ENCODE data around the gene TCF7L1.

Gene TCF7L1

GRCh38 chr2:85106489-85107180 is 26.6 kb upstream of the TCF7L1 start:
- TF ChIP-seq EP300 (IDR thresholded peaks at IDR 0.05; ENCODE audit: borderline replicate concordance) (no peak), CEBPB (IDR thresholded peaks at IDR 0.05) (no peak), NFIC (IDR thresholded peaks at IDR 0.05) (0 out of 2 replicates have a peak, but pooled peaks have one; percentile 37)
- TF ChIP-seq, protein P1, sequence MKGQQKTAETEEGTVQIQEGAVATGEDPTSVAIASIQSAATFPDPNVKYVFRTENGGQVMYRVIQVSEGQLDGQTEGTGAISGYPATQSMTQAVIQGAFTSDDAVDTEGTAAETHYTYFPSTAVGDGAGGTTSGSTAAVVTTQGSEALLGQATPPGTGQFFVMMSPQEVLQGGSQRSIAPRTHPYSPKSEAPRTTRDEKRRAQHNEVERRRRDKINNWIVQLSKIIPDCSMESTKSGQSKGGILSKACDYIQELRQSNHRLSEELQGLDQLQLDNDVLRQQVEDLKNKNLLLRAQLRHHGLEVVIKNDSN (IDR thresholded peaks at IDR 0.05): no peak

DNA sequence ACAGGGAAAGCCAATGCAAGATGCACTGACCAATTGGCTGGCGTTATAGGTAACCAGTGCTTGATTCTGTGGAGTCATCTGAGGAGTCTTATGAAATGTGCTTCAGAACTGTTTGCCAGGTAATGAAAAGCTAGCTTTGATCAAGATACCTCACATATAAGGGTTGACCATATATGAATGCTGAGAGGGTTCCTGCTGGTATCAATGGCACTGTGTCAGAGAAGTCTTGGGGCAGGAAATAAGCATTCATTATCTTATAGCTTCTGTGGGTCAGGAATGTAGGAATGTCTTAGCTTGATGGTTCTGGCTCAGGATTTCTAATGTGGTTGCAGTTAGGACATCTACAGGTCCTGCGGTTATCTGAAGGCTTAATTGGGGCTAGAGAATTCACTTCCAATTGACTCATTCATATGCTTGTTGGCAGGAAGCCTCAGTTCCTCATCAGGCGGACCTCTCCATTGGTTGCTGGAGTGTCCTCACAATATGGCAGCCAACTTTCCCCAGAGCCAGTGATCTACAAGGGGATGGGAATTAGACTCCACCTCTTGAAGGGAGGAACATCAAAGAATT is 22.1 kb upstream of the TCF7L1 start:
- TF ChIP-seq CEBPB (IDR thresholded peaks at IDR 0.05) (no peak), TCF12 (IDR thresholded peaks at IDR 0.05; ENCODE audit: low read depth) (no peak), REST (IDR thresholded peaks at IDR 0.05; ENCODE audit: low read depth) (no peak), ZBTB7A (IDR thresholded peaks at IDR 0.05; ENCODE audit: low read depth) (no peak), EP300 (IDR thresholded peaks at IDR 0.05; ENCODE audit: borderline replicate concordance) (no peak), TEAD4 (IDR thresholded peaks at IDR 0.05) (no peak), FOXM1 (IDR thresholded peaks at IDR 0.05; ENCODE audit: borderline replicate concordance, low read depth) (no peak), RAD21 (IDR thresholded peaks at IDR 0.05; ENCODE audit: low read depth) (no peak), MAX (IDR thresholded peaks at IDR 0.05) (no peak), CREB1 (IDR thresholded peaks at IDR 0.05; ENCODE audit: low read depth) (no peak), NFIC (IDR thresholded peaks at IDR 0.05) (no peak), YY1 (IDR thresholded peaks at IDR 0.05; ENCODE audit: low read depth) (no peak), EGR1 (IDR thresholded peaks at IDR 0.05) (no peak), TAF1 (IDR thresholded peaks at IDR 0.05; ENCODE audit: low read depth) (no peak)
- TF ChIP-seq, protein P1 (IDR thresholded peaks at IDR 0.05): no peak

DNA sequence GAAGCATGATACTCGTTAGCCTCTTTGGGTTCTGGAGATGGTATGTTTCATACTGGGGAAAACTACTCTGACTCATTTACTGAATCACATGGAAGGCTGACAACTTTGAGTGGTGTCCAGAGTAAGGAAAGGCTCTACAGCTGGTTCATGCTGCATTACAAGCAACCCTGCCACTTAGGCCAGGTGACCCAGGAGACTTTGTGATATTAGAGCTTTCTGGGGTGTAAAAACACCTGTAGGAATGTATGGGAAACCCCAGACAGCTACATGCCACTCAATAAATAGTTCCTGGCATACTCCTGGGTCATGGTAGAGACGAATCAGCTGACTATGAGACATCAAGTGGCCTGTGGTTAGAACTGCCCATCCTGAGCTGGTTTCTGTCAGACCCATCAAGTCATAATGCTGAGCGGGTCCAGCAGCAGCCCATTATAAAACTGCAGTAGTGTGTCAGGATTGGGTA is 21.3 kb upstream of the TCF7L1 start:
- TF ChIP-seq EGR1 (IDR thresholded peaks at IDR 0.05) (no peak), REST (IDR thresholded peaks at IDR 0.05; ENCODE audit: low read depth) (no peak), TCF12 (IDR thresholded peaks at IDR 0.05; ENCODE audit: low read depth) (no peak), MAX (IDR thresholded peaks at IDR 0.05) (no peak), TEAD4 (IDR thresholded peaks at IDR 0.05) (no peak), FOXM1 (IDR thresholded peaks at IDR 0.05; ENCODE audit: borderline replicate concordance, low read depth) (no peak), CREB1 (IDR thresholded peaks at IDR 0.05; ENCODE audit: low read depth) (no peak), CEBPB (IDR thresholded peaks at IDR 0.05) (no peak), NFIC (IDR thresholded peaks at IDR 0.05) (no peak), RAD21 (IDR thresholded peaks at IDR 0.05; ENCODE audit: low read depth) (no peak), TAF1 (IDR thresholded peaks at IDR 0.05; ENCODE audit: low read depth) (no peak), ZBTB7A (IDR thresholded peaks at IDR 0.05; ENCODE audit: low read depth) (no peak)
- TF ChIP-seq, protein P1 (IDR thresholded peaks at IDR 0.05): no peak

GRCh38 chr2:85112906-85113625 is 20.1 kb upstream of the TCF7L1 start:
- TF ChIP-seq CREB1 (IDR thresholded peaks at IDR 0.05; ENCODE audit: low read depth) (no peak), YY1 (IDR thresholded peaks at IDR 0.05; ENCODE audit: low read depth) (no peak), REST (IDR thresholded peaks at IDR 0.05; ENCODE audit: low read depth) (no peak), ZBTB7A (IDR thresholded peaks at IDR 0.05; ENCODE audit: low read depth) (no peak), TCF12 (IDR thresholded peaks at IDR 0.05; ENCODE audit: low read depth) (no peak), TEAD4 (IDR thresholded peaks at IDR 0.05) (no peak), NFIC (IDR thresholded peaks at IDR 0.05) (no peak), FOXM1 (IDR thresholded peaks at IDR 0.05; ENCODE audit: borderline replicate concordance, low read depth) (no peak), CEBPB (IDR thresholded peaks at IDR 0.05) (no peak), RAD21 (IDR thresholded peaks at IDR 0.05; ENCODE audit: low read depth) (no peak), EP300 (IDR thresholded peaks at IDR 0.05; ENCODE audit: borderline replicate concordance) (no peak), TAF1 (IDR thresholded peaks at IDR 0.05; ENCODE audit: low read depth) (no peak), MAX (IDR thresholded peaks at IDR 0.05) (no peak)
- TF ChIP-seq, protein P1 (IDR thresholded peaks at IDR 0.05): no peak
